Stimulated activated CD8-positive, alpha-beta memory T cell treated with anti-CD3 and anti-CD28 coated beads, Interleukin-12 subunit alpha, Interleukin-12 subunit beta, amount 100 ng/mL, for 4 hours (primary cell): ENCODE measurements around the gene TUBA8.
"Not testable (repeated sequence)": the region's sequence is repeated elsewhere in the genome, so short reads cannot be mapped to it uniquely, and the experiment has no call there.

Experiments used
- DNase-seq: peaks from one replicate; pipeline ENCODE4 v3.0.0-alpha.2; 2020; ENCODE audit warnings: low read depth

TUBA8 gene

GRCh38 chr22:18130699-18131429 is 20.3 kb downstream of the TUBA8 start:
- DNase-seq: no peak

- no peak for DNase-seq
Observed at GRCh38 chr22:18133452-18133851, 22.8 kb downstream of the TUBA8 start.

GRCh38 chr22:18136563-18137320 is 26.1 kb downstream of the TUBA8 start:
- DNase-seq: no peak

DNA sequence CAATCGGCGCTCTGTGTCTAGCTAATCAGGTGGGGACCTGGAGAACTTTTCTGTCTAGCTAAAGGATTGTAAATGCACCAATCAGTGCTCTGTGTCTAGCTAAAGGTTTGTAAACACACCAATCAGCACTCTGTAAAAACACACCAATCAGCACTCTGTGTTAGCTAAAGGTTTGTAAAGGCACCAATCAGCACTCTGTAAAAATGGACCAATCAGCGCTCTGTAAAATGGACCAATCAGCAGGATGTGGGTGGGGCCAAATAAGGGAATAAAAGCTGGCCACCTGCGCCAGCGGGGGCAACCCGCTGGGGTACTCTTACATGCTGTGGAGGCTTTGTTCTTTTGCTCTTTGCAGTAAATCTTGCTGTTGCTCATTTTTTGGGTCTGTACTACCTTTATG is 30.4 kb downstream of the TUBA8 start:
- not testable (repeated sequence) for DNase-seq

- no peak for DNase-seq
Observed at GRCh38 chr22:18144105-18144504, 33.5 kb downstream of the TUBA8 start.

DNA sequence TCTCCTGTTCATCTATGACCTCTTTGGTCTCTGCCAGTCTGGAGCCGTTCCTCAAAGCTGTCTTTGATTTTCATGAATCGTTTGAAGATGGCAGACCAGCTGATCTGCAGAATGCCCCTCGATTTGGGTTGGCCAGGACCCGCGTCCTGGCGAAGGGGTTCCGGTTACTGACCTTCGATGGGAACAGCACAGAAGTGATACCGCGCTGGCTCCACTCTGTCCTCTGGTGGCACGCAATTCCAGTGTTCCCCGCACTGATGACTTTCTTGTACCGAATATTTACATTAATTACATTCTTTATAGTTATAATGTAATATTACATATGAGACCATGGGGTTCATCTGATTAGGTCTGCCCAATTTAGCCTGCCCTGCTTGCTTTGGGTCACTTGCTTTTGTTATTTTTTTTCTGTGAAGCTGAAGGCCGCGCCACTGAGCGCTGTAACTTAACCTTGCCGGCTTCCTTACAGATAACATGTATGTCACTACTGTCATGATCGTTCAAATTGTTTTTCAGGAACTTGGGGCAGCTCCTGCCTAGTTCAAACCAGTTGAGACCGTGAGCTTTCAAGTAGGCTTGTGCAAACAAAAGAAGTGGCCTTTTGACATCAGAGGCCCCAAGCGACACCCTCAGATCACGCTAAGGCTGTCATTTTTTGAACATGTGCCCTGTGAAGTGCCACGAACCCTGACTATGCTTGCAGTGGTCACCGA is 35.2 kb downstream of the TUBA8 start:
- no peak for DNase-seq

DNA sequence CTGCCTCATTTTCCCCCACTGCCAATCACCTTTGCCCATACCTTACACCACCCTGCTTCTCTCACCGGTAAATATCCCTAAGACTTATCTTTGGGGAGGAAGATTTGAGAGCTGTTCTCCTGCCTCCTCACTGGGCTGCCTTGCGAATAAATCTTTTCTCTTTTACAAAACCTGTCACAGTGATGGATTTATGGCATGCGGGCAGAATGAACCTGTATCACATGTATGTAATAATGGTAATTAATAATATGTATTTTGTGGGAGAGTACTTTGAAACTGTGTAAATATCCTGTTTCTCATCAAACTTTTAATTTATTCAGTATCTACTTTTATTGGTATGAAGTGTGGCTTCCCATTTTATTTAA is 35.8 kb downstream of the TUBA8 start:
- DNase-seq: no peak

DNA sequence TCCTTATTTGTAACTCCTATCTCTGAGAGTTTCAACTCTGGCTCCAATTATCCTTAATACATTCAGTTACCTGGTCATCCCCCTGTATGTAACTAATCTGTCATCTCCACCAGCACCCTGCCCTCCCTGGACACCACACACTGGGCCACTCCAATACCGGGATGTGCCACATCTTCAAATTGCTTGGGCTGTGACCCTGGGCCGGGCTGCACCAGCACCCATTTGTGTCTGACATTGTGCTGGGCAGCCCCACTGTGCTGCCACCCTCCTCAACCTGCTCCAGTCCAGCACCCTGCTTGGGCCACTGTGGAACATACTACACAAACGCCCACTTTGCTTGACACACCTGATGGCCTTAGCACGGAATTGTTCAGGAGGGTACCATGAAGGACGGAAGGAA is 37.2 kb downstream of the TUBA8 start:
- DNase-seq: no peak

DNA sequence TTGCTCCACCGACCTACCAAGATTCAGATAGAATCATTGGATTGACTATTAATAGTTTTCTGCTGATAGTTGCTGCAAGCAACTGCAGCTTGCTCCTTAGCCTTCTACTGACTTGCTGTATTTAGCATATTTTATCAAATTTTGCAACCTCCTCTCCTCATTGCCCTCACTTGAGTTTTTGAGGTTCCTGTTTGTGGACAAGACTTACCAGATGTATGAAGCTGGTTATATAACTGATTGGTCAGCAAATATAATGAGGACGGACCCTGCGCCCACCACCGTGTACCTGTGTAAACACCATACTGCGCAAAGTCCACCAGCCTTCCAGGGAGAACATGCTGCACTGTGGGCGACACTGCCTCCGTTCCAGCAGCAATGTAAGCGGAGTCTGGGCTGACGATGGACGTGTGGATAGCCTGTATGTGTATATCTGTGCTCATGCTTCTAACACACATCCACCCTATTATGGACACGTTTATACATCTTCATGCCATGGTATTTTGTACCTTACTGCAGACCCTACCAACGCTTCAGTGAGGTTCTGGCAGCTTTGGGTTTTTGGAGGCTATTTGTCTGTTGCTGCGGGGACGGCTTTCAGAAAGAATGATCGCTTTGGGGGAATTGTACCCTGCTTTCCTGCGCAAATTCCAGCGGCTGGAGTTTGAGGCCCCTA is 37.8 kb downstream of the TUBA8 start:
- DNase-seq: no peak

GRCh38 chr22:18152519-18152918 is 41.9 kb downstream of the TUBA8 start:
- DNase-seq: no peak

GRCh38 chr22:18154821-18155390 is 44.3 kb downstream of the TUBA8 start:
- DNase-seq: no peak

GRCh38 chr22:18155546-18155945 is 44.9 kb downstream of the TUBA8 start:
- not testable (repeated sequence) for DNase-seq

GRCh38 chr22:18156878-18157713 is 46.5 kb downstream of the TUBA8 start:
- DNase-seq: no peak

DNA sequence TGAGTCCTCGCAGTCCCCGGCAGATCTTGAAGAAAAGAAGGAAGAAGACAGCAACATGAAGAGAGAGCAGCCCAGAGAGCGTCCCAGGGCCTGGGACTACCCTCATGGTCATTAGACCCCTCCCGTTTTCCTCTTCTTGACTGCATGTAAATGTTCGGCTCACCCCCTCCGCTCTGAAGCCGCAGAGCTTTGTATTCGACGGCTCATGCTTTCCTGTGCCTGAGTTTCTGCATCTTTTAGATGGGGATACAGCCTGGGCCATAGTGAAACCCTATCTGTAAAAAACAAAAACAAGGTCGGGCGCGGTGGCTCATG is 47.1 kb downstream of the TUBA8 start:
- no peak for DNase-seq

- DNase-seq: not testable (repeated sequence)
Observed at GRCh38 chr22:18160641-18161040, 50.0 kb downstream of the TUBA8 start.

DNA sequence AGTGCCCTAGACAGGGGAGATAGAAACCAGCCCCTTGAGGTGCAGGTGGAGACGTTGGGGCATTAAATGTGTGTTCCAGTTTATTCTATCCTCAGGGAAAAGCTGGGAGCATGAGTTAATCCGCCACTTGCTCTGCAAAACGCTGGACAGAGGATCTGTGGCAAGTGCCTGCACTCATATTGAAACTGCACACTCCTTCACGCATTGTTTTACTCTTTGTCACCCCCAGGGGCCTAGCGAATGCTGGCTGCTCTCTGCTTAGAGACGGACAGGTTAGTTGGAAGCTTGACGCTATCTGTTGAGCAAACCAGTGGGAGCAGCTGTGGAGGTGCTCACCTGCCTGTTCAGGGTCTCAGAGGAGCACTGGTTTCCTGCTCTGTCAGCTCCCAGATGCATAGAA is 53.2 kb downstream of the TUBA8 start:
- not testable (repeated sequence) for DNase-seq

GRCh38 chr22:18164584-18164983 is 54.0 kb downstream of the TUBA8 start:
- not testable (repeated sequence) for DNase-seq

DNA sequence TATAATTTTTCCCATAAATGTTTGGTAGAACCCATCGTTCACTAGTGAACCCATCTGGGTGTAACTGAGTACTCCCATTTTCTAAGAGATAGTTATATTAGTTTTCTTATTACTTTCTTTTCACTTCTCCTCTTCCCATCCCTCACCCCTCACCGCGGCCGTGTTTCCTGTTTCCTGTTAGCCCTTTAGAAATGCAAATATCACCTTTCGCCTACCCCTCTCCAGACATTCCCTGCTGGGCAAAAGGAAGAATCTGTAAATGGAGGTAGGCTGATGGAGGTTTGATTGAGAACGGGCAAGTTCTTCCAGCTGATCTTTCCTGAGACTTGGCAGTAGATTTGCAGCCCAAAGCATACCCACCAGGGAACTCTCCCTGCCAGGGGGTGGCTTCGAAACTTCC is 54.7 kb downstream of the TUBA8 start:
- DNase-seq: not testable (repeated sequence)

DNA sequence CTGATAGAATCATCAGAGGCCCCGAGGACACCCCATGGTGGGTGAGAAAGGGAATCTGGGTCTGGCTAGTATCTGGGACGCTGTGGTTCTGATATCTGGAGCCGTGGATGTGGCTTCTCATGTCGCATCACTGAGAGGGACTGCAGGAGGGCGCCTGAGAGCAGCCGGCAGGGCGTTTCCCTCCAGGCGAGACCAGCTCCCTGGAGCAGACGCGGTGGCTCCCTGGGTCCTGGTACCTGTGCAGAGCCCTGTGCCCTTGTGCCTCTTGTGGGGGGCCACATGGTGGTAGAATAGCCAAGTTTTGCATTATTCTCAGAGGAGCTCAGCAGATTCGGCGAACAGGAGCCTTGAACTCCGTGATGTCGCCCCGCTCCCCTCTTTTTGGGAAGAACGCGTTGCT is 59.7 kb downstream of the TUBA8 start:
- DNase-seq: not testable (repeated sequence)

DNA sequence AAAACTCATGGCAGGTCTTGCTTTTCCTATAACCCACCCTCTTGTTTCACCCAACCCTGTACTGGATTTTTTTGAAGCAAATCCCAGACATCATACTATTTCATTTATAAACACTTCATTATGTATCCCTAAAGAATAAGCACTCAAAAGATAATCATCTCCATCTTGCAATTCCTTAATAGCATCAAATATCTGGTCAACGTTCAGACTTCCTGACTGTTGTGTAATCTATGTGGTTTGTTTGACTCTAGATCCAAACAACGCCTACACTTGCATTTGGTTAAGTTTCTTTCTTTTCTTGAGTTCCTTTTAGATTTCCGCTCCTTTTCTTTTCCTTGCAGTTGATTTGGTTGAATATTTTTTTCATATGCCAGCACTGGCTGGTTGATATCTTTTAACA is 61.6 kb downstream of the TUBA8 start:
- not testable (repeated sequence) for DNase-seq

- DNase-seq: not testable (repeated sequence)
Observed at GRCh38 chr22:18172776-18173175, 62.2 kb downstream of the TUBA8 start.
